NT2/D1 (cell line): Measurements from ENCODE around the gene PCGF5.

Experiments used
- SUZ12 ChIP-seq: IDR thresholded peaks from 2 replicates; pipeline ENCODE4 v1.6.1; 2011; ENCODE audit not compliant: insufficient read length, insufficient read depth; ENCODE audit errors: extremely low read depth
- YY1 ChIP-seq: IDR thresholded peaks from 2 replicates; pipeline ENCODE4 v1.6.1; 2011; ENCODE audit not compliant: insufficient read length, insufficient read depth
- ZNF274 ChIP-seq: IDR thresholded peaks from 2 replicates; pipeline ENCODE4 v1.6.1; 2011; ENCODE audit warnings: mild to moderate bottlenecking, low read depth, low read length

DNA sequence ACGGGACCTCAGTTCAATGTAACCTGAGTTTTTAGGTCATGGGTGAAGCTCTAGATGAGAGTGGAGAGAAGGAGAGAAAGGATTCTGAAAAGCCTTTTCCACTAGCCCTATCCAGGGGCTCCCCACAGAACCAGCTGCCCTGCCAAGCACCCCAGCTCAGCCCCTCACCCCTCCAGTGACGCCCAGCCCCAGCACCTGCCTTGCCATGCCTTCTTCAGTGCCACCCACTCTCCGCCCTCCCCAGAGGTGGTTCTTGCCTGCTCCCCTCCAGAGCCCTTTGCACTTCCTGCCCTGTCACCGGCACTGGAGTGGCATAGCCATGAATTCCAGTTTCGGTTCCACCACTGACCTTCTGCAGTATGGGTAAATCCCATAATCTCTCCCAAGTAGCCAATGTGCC lies 70.1 kb downstream of the PCGF5 start:
- TF ChIP-seq ZNF274 = no peak
- TF ChIP-seq YY1 = no peak
- TF ChIP-seq SUZ12 = no peak
